Activated CD8-positive, alpha-beta memory T cell treated with anti-CD3 and anti-CD28 coated beads, Interleukin-2, amount 50 U/mL, for 24 hours (primary cell): ENCODE results near the gene DOK1.

Experiments
- DNase-seq: peaks from one replicate; pipeline ENCODE4 v3.0.0-alpha.2; 2020; ENCODE audit errors: extremely low read depth

The DOK1 gene

GRCh38 chr2:74602586-74603281 is 48.2 kb downstream of the DOK1 start:
- DNase-seq = no peak

DNA sequence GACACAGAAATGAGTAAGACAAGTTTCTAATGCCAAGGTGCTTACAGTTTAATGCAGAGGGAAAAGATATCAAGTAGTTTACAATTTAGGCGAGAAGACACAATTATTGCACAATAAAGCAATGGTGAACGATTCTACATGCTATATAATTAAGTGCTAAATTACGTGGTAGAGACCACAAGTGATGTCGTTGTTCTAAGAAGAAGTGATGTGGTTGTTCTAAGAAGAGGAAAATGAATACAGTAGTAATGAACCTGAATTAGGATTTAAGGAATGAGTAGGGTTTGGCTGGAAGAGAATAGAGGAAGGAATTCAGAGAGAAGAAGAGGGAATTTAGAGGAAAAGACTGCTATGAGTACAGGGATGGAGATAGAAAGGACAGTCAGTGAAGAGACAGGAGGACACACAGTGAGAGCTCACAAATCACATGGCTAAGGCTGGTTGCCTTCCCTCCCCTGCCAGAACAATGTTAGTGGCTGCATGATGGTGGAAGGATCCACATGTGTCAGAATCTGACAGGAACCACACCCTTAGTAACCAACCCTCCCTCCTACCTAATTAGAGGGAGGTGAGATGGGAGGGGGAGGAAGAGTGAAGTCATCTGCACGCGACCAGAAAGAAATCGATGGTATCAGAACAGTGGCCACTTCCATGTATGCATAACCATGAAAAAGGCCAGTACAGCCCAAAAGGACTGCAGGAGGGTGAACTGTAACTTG is 48.9 kb downstream of the DOK1 start:
- DNase-seq = no peak

- no peak for DNase-seq
Observed at GRCh38 chr2:74606927-74607326, 52.4 kb downstream of the DOK1 start.
